AG04450 (cell line): ENCODE data around the gene FOXN1. TPM values are rescaled to one million over a fixed set of nuclear protein-coding genes. Genes with fewer than 3 reads are reported as not detected.

Experiments
- CTCF ChIA-PET: fragments of 300-600, 350-600 bp; formaldehyde crosslinking; extraction: SDS; loops from one replicate; lab custom pipeline; 2022; ENCODE audit warnings: antibody characterized with exemption, inconsistent platforms; lab: Charles Lee
- POLR2A ChIA-PET: fragments of 350-600 bp; formaldehyde crosslinking; extraction: SDS; loops from one replicate; lab custom pipeline; 2021; ENCODE audit warnings: antibody characterized with exemption, inconsistent platforms; lab: Yijun Ruan, JAX
- DNase-seq: peaks from one replicate; pipeline ENCODE4 v3.0.0-alpha.2; 2011; ENCODE audit warnings: low read depth, low spot score
- H3K27ac ChIP-seq: one replicate; pipeline ENCODE4 v1.5.1; 2012; ENCODE audit warnings: low read depth, low read length, control low read depth
- H3K27me3 ChIP-seq: one replicate; pipeline ENCODE4 v1.6.0; 2012; ENCODE audit warnings: low read length; ENCODE audit not compliant: control insufficient read depth, insufficient read depth
- H3K4me3 ChIP-seq: 2 replicates; pipeline ENCODE4 v1.5.1; 2011; ENCODE audit warnings: mild to moderate bottlenecking, low read depth, low read length, control low read depth
- H3K9me3 ChIP-seq: 2 replicates; pipeline ENCODE4 v1.5.1; 2012; ENCODE audit warnings: low read length; ENCODE audit not compliant: control insufficient read depth, insufficient read depth
- polyA plus RNA-seq: library from polyadenylated mRNA; depleted of rRNA; stranded (reverse); fragments of >200 nt; gene quantifications from 2 replicates; pipeline ENCODE4 v1.2.3, GENCODE V29; 2011
- TF ChIP-seq, protein P1 (sequence below): IDR thresholded peaks from 2 replicates; pipeline ENCODE4 v1.5.1; 2011; ENCODE audit warnings: low read depth, low read length, control low read depth, inconsistent platforms

The FOXN1 gene
- polyA plus RNA-seq, 1 experiment, result not detected

- ChIA-PET CTCF (no interaction called here), POLR2A (no interaction called here)
- TF ChIP-seq, protein P1, sequence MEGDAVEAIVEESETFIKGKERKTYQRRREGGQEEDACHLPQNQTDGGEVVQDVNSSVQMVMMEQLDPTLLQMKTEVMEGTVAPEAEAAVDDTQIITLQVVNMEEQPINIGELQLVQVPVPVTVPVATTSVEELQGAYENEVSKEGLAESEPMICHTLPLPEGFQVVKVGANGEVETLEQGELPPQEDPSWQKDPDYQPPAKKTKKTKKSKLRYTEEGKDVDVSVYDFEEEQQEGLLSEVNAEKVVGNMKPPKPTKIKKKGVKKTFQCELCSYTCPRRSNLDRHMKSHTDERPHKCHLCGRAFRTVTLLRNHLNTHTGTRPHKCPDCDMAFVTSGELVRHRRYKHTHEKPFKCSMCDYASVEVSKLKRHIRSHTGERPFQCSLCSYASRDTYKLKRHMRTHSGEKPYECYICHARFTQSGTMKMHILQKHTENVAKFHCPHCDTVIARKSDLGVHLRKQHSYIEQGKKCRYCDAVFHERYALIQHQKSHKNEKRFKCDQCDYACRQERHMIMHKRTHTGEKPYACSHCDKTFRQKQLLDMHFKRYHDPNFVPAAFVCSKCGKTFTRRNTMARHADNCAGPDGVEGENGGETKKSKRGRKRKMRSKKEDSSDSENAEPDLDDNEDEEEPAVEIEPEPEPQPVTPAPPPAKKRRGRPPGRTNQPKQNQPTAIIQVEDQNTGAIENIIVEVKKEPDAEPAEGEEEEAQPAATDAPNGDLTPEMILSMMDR, result no peak
- H3K27me3 ChIP-seq, result peaks cover 30% of the 10 kb centered on the region
- no peak for DNase-seq
- no peak overlapping the region for H3K27ac ChIP-seq
- H3K9me3 ChIP-seq, result no peaks in the 10 kb centered on the region
- no peak overlapping the region for H3K4me3 ChIP-seq
Measured at GRCh38 chr17:28477928-28478327, 28.2 kb upstream of the FOXN1 start.

- CTCF ChIA-PET, result interaction anchor here (0.6 kb wide), 1 partner anchor 110 kb away, joined by 4 read pairs; no protein-coding TSS in a partner anchor
- DNase-seq, result no peak
- Histone ChIP-seq H3K27ac (no peak overlapping the region), H3K27me3 (peaks cover 20% of the 10 kb centered on the region), H3K9me3 (no peaks in the 10 kb centered on the region), H3K4me3 (no peak overlapping the region)
- POLR2A ChIA-PET, result no interaction called here
- TF ChIP-seq, protein P1, result no peak
Measured at GRCh38 chr17:28478712-28479615, 27.2 kb upstream of the FOXN1 start.

DNA sequence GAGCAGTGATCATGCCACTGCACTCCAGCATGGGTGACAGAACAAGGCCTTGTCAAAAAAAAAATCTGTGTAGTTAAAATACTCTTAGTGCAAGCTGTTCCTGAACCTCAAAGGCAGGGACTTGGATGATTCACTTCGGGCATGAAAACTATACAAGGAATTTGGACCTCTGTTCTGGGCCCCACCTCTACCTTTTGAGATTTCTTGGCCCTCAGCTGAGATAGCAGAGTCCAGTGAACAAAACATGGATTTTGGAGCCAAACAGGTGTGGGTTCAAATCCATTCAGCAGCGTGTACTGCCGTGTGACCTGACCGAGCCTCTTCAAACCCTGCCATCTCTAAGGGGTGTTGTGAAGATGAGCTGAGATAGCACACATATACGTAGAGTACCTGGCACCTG is 25.9 kb upstream of the FOXN1 start:
- CTCF ChIA-PET, result no interaction called here
- H3K4me3 ChIP-seq, result no peak overlapping the region
- DNase-seq, result no peak
- no peaks in the 10 kb centered on the region for H3K9me3 ChIP-seq
- no peak overlapping the region for H3K27ac ChIP-seq
- POLR2A ChIA-PET, result no interaction called here
- H3K27me3 ChIP-seq, result peaks cover 17% of the 10 kb centered on the region
- TF ChIP-seq, protein P1, result no peak

- no peak for DNase-seq
- Histone ChIP-seq H3K27me3 (peaks cover 12% of the 10 kb centered on the region), H3K4me3 (no peak overlapping the region), H3K9me3 (no peaks in the 10 kb centered on the region), H3K27ac (no peak overlapping the region)
- POLR2A ChIA-PET, result no interaction called here
- TF ChIP-seq, protein P1, result no peak
- CTCF ChIA-PET, result interaction anchor here (1.3 to 1.5 kb wide), 2 partner anchors 60 to 65 kb away, joined by 3 read pairs; no protein-coding TSS in a partner anchor
Measured at GRCh38 chr17:28480799-28481571, 25.2 kb upstream of the FOXN1 start.
